HG03354 (cell line): ENCODE results near the gene IL7R.

Experiments
- ATAC-seq: cut with Tn5 transposase; IDR thresholded peaks from one replicate; pipeline ENCODE4 v1.9.1; 2021; ENCODE audit warnings: mild to moderate bottlenecking; ENCODE audit not compliant: unreplicated experiment, poor library complexity, severe bottlenecking

The IL7R gene

DNA sequence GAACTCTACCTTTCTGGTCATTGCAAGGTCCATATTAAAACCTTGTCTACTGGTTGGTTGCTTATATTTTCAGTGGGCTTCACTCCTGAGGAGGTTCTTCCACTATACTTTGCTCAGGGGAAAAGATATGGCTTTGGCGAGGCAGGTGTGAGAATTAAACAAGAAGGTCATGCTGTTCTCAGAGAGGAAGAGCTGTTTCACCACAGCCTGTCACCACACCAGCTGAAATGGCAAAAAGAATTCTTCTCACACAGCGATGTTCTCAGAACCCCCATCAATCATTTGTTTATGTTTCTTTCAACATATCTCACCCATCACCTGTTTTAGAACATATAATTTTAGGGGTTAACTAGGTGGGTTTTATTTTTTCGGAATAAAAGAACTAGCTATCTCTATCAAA lies 43.1 kb downstream of the IL7R start:
- no peak for ATAC-seq

DNA sequence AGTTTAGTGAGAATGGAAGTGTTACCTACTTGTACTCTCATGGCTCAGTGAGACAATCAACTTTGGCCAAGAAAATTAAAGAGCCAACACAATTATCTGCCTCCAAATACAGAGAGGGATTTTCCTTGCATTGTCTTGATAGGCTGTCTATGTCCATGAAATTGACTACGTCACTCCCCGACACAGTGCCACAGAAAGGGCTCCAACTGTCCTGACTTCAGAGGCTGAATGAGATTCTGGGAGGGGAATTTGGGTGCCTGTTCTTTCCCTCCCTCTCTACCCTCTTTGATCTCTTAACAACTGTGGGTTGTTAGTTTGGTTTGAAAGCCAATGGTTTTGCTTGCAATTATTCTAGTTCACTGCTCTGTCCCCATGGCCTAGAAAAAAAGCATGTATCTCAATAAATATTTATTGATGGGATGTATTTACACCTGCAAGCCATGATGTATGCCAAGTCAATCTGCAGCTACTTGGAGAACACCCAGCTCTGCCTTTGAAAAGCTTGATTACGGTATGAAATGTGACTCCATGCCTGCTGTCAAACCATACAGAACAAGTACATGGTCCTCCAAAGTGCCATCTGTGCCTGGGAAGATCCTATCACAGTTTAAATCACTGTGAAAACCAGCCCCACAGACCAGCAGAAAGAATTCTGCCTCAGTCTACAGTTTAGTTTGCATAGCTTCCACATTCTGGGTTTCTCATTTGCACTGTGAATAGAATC lies 44.4 kb downstream of the IL7R start:
- ATAC-seq, result no peak

DNA sequence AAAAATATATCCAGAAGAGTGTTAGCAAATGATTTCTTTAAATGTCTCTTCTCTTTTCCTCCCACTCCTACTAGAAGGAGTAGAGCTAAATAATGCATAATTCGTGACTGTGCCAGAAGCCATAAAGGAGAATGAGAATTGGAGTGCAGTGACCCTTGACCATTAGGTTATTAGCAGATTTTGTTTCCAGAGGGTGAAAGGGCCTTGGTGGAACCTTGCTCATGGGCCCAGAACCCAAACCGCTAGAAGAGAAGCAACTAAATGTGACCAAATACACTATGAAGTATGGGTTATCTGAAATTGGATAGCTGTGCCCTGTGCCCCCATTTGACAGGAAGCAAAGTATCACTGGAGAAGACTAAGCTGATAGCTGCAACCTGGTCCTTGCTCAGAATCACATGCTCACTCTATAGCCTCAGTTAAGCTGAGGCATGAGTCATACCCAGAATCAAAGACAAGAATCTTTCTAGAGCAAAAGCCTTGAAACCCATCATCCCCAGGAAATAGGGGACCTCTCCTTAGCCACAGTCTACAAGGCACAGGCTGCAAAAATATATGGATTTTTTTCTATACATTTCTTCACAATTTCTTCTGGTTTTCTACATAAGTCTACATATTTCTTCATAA lies 45.5 kb downstream of the IL7R start:
- peak; percentile 76 for ATAC-seq

DNA sequence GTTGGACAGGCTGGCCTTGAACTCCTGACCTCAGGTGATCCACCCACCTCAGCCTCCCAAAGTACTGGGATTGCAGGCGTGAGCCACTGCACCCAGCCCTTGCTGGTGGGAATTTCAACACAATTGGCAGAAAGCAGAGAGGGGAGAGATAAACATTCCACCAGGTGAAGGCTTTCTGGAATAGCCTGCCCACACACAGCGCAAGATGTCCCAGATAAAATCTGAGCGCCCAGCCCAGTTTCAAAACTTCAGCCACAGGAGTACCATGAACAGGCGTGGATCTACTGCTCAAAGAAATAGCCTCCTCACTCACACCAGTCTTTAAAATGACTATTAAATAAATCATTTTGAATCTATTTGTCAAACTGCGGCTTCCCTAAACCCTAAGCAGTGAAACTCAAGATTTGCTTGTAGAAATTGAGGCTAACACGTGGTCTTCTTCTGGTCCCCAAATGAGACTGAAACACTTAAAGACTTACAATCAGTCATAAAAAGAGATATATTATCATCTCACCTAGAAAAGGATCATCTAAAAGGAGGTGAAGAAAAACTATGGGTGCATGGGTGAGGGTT lies 47.0 kb downstream of the IL7R start:
- no peak for ATAC-seq

DNA sequence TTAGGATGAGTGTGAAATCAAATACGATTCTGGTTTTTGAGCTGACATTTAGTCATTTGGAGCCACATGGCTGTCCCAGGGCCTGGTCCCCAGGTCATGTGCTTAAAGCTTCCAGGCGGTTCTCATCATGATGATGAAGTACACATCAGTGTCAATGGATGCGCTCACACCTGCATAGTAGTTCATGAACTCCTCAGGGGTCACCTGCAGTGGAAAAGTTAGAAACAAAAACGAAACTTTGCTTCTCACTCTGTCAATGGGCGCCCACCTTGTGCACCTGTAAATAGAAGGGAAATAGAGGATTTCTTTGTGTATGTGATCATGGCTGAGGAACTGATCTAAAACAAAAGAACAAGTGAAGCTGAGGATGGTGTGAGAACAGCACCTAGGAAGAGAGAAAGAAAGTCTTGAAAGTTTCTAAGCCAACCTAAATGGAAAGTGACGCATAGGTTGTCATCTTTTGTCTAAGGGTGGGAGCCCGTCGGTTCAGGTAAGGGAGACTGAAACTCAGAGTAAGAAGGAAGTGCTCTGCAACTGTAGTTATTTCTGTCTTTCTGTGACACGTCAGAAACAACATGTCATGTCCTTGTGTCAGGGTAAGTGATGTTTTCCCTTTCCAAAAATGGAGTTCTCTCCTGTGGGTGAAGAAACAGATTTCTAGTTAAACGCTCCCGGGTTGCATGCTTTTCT lies 47.9 kb downstream of the IL7R start:
- ATAC-seq, result peak; percentile 46

DNA sequence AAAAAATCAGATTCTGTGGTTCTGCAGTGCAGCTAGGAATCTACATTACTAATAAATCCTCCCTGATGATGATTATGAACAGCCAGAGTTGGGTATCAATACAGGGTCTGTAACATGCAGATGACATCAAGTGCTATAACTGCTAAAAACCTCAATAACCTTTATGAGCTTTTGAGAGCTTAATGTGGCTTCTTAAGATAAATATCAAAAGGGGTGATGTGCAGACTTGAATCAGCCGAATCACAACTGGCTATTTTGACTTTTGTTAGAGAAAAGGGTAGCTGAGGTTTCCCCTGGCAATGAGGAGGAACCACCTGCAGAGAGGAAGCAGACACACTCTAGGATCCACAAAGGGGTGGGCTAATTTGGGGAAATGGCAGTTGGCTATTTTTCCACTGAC lies 51.5 kb downstream of the IL7R start:
- no peak for ATAC-seq

DNA sequence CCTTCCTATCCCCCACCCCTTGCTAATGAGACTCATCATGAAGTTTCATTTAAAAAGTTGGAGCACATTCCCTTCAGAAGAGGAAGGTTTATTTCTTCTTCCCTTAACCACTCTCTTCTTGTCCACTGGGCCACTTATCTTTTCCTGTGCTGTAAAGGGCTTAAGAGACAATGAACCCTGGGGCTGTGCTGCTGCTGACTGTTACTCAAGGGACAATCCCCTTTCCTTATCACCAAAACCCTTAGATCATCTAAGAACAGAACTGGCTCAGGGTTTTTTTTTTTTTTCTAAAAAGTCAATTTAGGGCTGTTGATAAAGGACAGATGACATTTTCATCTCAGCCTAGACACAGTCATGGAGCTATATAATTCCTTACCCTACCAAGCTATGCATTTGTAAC lies 52.1 kb downstream of the IL7R start:
- no peak for ATAC-seq

DNA sequence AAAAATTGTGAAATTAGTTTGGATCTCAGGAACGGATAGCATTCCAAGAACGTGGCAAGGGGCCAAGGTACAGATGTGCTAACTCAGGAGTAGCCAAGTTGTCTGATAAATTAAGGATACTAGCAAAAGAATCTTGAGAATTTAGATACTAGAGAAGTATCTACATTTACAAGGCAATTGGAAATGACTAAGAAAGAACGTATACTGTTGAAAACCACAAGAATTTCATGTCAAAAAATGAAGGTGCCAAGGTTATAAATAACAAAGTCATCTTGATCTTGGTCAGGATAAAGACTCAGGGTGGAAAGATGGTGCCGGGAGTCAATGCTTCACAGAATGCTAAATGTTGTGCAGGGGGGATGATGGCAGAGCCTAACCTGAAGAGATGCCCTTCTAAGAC lies 62.5 kb downstream of the IL7R start:
- no peak for ATAC-seq

DNA sequence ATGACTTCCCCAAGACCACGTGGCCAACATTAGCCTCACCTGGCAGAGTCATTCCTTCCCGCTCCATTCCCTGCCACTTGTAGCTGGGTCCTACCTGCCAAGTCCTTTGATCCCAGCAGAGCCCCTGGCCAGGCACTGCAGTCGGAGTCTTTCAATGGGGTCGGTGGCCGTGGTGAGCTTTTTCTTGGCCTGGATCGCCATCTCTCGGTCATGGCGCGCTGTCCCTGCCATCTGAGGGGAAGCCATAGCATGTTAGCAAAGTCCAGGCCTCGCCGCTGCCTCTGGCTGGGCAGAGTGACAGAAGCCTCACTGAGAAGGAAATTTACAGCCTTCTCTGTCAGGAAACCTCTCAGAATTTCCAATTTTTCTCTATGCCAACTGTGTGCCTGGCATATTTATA lies 64.2 kb downstream of the IL7R start:
- no peak for ATAC-seq

DNA sequence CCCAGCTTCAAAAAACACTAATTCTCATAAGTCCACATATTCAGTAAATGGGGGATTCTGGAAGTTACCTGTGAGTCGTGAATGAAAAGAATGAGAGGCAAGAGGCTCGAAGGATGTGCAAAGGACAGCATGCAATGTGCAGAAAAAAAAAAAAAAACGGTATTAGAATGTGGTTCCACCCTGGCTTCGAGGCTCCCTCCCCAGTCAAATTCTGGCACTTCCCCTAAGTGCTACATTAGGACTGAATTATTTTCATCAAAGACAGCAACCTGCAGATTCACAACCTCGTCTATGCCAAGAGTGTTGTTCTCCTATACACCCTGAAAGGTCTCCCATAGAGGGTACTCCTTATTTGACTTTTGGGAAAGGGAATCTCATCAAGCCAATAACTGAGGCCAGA lies 65.2 kb downstream of the IL7R start:
- ATAC-seq, result no peak

DNA sequence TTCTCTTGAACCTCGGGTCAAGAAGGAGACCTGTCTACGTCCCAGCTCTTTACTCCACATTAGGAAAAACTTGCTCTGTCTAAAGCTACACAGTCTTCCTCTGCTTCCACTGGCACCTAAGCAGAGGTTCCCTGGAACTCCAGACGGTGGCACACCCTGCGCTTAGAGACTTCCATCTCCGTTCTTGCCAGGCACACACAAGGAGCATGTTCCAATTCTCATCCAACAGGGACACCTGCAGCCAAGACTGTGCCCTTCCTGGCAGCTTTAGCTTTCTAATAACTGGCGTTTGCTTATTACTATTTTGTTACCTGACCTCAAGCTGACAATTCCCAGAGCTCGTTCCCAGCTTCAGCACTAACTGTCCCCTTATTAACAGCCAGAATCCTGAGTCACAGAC lies 65.8 kb downstream of the IL7R start:
- ATAC-seq, result no peak

DNA sequence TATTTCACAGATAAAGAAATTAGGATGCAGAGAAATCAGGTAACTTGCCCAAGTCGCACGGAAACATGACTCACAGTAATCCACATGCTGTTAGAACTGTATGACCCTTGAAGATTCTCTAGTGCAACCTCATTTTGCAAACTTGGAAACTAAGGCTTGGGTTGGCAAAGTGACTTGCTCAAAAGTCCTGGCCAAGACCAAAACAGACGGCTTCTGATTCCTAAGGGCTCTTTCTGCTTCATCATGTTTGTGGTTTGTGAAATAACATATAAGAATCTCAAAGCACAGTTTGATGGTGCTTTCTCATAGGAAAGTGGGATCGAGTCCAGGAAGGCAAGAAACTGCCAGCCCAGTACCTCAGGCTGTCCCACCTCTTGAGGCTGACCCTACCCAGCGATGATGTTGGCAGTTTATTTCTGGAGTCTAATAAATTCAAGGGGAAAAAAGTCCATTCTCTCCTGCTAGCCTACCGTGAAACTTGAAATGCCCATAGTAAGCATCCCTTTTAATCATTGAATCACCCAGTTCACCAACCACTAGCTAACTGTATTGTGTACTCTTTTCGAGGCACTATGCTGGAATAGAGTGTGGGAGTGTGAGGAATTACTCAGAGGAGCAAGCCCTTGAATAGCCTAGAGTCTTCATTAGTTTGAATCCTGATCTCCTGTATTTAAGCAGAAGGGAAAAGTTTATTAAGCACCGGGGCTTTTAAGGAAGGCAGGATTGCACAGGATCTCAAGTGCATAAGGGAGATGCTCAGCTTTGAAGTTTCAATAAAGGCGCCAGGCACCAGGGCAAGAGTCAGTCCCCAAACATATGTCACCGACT lies 67.6 kb downstream of the IL7R start:
- no peak for ATAC-seq

DNA sequence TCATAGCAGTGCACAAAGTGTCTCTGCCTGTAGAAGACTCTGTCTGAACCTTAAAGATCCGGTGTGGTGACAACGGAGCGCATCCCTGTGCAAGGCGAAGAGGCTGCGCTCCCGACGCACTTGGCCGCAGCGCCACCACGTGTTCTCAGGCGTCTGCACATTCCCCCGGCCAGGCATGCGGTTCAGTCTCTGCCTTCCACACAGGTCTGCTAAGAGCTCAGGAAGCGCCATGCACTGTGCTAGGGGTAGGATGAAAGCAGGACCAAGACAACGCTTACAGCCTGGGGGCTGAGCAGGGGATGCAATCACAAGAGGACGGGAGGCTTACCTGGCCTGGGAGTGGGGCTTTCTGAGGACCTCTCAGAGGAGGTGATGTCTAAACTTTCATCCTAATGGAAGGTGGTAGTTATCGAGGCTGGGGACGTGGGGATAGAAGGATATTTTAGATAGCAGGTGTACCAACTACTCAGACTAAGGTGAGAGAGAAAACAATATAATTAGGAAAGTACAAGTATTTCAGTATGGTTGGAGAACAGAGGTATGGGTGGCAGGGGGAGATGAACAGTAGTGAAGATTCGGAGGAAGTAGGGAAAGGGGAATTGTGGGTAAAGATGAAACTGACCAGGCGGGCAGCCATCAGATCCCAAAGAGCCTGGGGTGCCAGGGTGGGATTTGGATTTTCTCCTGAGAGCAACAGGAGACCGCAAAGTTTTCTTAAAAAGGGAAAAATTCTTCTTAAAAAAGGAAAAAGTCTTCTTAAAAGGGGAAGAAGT lies 68.4 kb downstream of the IL7R start:
- peak; percentile 66 for ATAC-seq

DNA sequence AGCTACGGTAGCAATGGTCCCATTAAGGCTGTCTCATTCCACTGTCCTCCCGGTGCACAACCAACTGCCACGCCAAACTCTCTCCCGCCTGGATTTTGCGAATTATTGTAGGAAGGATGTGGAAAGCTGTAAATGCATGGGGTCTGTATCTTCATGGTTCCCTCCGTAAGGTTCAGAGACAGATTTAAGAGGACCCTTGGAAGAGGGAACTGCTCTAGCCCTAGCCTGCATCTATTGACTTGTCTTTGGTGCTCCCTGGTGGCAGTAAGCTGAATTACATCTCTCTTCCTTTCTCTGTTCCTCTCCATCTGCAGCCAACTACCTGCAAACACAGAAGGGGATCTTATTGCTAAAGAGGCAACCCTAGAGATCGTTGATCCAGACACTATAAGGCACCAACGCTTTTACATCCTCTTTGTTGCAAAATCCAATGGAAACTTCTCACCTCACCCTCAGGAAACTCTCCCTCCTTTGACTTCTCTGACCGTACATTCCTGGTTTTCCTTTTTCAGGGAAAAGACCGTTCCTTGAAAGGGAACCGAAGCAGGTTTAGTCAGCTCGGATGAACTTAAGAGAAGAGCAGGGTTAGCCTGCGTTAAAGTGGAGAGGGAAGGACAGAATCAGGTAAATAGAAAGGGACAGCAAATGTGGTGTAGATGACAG lies 69.8 kb downstream of the IL7R start:
- ATAC-seq, result peak; percentile 78
